NCI-H1436 treated with DMSO at 0.1 percent for 48 hours (cell line): ENCODE results near the gene HDAC10.

Experiments
- DNase-seq: peaks from one replicate; lab custom pipeline; 2025; lab: John Stamatoyannopoulos, UW

Gene HDAC10

GRCh38 chr22:50201191-50202129, 49.6 kb downstream of the HDAC10 start:
- DNase-seq: no peak

- peak; percentile 38 for DNase-seq
Measured at GRCh38 chr22:50200461-50201190, 50.4 kb downstream of the HDAC10 start, which contains the start of gene SELENOO. Gene SELENOO, plus strand, starts transcription at chr22:50201011. Its CDS starts 26 bp downstream, at chr22:50201037.

- DNase-seq: no peak
Measured at GRCh38 chr22:50199829-50200460, 51.1 kb downstream of the HDAC10 start.

GRCh38 chr22:50199251-50199721, 51.8 kb downstream of the HDAC10 start:
- no peak for DNase-seq

- no peak for DNase-seq
Measured at GRCh38 chr22:50198624-50199017, 52.4 kb downstream of the HDAC10 start.

- DNase-seq: no peak
Measured at GRCh38 chr22:50197856-50198623, 53.0 kb downstream of the HDAC10 start.

GRCh38 chr22:50197000-50197800, 53.9 kb downstream of the HDAC10 start:
- no peak for DNase-seq

GRCh38 chr22:50196256-50196655, 54.8 kb downstream of the HDAC10 start:
- no peak for DNase-seq
